Fibroblast of upper back skin (primary cell): Measurements from ENCODE around the gene EXD3.

Experiments used
- DNase-seq: peaks from one replicate; pipeline ENCODE4 v3.0.0-alpha.2; 2013

The EXD3 gene

GRCh38 chr9:137265496-137266161 is 157.3 kb downstream of the EXD3 start:
- no peak for DNase-seq

- no peak for DNase-seq
These were observed 158.9 kb downstream of the EXD3 start for GRCh38 chr9:137264067-137264466.

- DNase-seq = no peak
These were observed 159.5 kb downstream of the EXD3 start for GRCh38 chr9:137263506-137263905.

GRCh38 chr9:137262909-137263285 is 160.1 kb downstream of the EXD3 start:
- DNase-seq = no peak

- peak; percentile 39 for DNase-seq
These were observed 160.6 kb downstream of the EXD3 start for GRCh38 chr9:137262173-137262908.
